GM19397 (cell line): Measurements from ENCODE around the gene RPS6KB1.
"Not testable (repeated sequence)": the region's sequence is repeated elsewhere in the genome, so short reads cannot be mapped to it uniquely, and the experiment has no call there.

ENCODE experiments used
- ATAC-seq: cut with Tn5 transposase; IDR thresholded peaks from one replicate; pipeline ENCODE4 v1.9.1; 2021; ENCODE audit warnings: mild to moderate bottlenecking, moderate library complexity; ENCODE audit not compliant: unreplicated experiment

The RPS6KB1 gene

GRCh38 chr17:59870482-59870881 lies 22.4 kb upstream of the RPS6KB1 start:
- no peak for ATAC-seq

- no peak for ATAC-seq
Observed at GRCh38 chr17:59872351-59872750, 20.6 kb upstream of the RPS6KB1 start.

- not testable (repeated sequence) for ATAC-seq
Observed at GRCh38 chr17:59873414-59873813, 19.5 kb upstream of the RPS6KB1 start.

GRCh38 chr17:59874376-59874775 lies 18.5 kb upstream of the RPS6KB1 start:
- ATAC-seq: no peak

GRCh38 chr17:59876107-59876506 lies 16.8 kb upstream of the RPS6KB1 start:
- ATAC-seq: no peak

- ATAC-seq: no peak
Observed at GRCh38 chr17:59877965-59878364, 15.0 kb upstream of the RPS6KB1 start.

GRCh38 chr17:59878624-59879023 lies 14.3 kb upstream of the RPS6KB1 start:
- no peak for ATAC-seq

GRCh38 chr17:59884861-59885260 lies 8.1 kb upstream of the RPS6KB1 start:
- no peak for ATAC-seq

- no peak for ATAC-seq
Observed at GRCh38 chr17:59888145-59888750, 4.7 kb upstream of the RPS6KB1 start.

GRCh38 chr17:59890720-59891119 lies 2.2 kb upstream of the RPS6KB1 start:
- no peak for ATAC-seq

- peak; percentile 49 for ATAC-seq
Observed at GRCh38 chr17:59892251-59892923, 534 bp upstream of the RPS6KB1 start.

GRCh38 chr17:59893676-59894100 lies 767 bp downstream of the RPS6KB1 start:
- ATAC-seq: no peak

- no peak for ATAC-seq
Observed at GRCh38 chr17:59897090-59897489, 4.2 kb downstream of the RPS6KB1 start.

GRCh38 chr17:59899099-59899498 lies 6.2 kb downstream of the RPS6KB1 start:
- ATAC-seq: no peak

- no peak for ATAC-seq
Observed at GRCh38 chr17:59901604-59902003, 8.7 kb downstream of the RPS6KB1 start.

- no peak for ATAC-seq
Observed at GRCh38 chr17:59903455-59903854, 10.5 kb downstream of the RPS6KB1 start.

- no peak for ATAC-seq
Observed at GRCh38 chr17:59907467-59907866, 14.5 kb downstream of the RPS6KB1 start.

- no peak for ATAC-seq
Observed at GRCh38 chr17:59914274-59914854, 21.4 kb downstream of the RPS6KB1 start.

- no peak for ATAC-seq
Observed at GRCh38 chr17:59916446-59916845, 23.5 kb downstream of the RPS6KB1 start.

GRCh38 chr17:59920637-59921036 lies 27.7 kb downstream of the RPS6KB1 start:
- not testable (repeated sequence) for ATAC-seq

- ATAC-seq: not testable (repeated sequence)
Observed at GRCh38 chr17:59930121-59930520, 37.2 kb downstream of the RPS6KB1 start.

GRCh38 chr17:59930768-59931167 lies 37.8 kb downstream of the RPS6KB1 start:
- not testable (repeated sequence) for ATAC-seq
